ENCODE results near the gene ALG12.
A peak's percentile ranks its signal among the peaks of the same experiment; 100 is the strongest.

Gene ALG12

GRCh38 chr22:49865156-49865555, 53.1 kb downstream of the ALG12 start:
- TF ChIP-seq MYC (IDR thresholded peaks at IDR 0.05; ENCODE audit: low read depth, low read length) (no peak), POLR2A (IDR thresholded peaks at IDR 0.05; ENCODE audit: extremely low read depth, insufficient read length) (no peak), CTCF (IDR thresholded peaks at IDR 0.05; ENCODE audit: low read depth, low read length) (no peak)
- TF ChIP-seq, protein P1, sequence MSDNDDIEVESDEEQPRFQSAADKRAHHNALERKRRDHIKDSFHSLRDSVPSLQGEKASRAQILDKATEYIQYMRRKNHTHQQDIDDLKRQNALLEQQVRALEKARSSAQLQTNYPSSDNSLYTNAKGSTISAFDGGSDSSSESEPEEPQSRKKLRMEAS (IDR thresholded peaks at IDR 0.05; ENCODE audit: low read depth, low read length) = no peak
- H3K4me3 ChIP-seq (ENCODE audit: low read depth, low read length) = no peak overlapping the region
- DNase-seq (ENCODE audit: low read depth) = no peak

GRCh38 chr22:49863931-49864330, 54.3 kb downstream of the ALG12 start:
- TF ChIP-seq CTCF (IDR thresholded peaks at IDR 0.05; ENCODE audit: low read depth, low read length) (no peak), POLR2A (IDR thresholded peaks at IDR 0.05; ENCODE audit: extremely low read depth, insufficient read length) (no peak), MYC (IDR thresholded peaks at IDR 0.05; ENCODE audit: low read depth, low read length) (no peak)
- TF ChIP-seq, protein P1 (IDR thresholded peaks at IDR 0.05; ENCODE audit: low read depth, low read length) = no peak
- H3K4me3 ChIP-seq (ENCODE audit: low read depth, low read length) = no peak overlapping the region

DNA sequence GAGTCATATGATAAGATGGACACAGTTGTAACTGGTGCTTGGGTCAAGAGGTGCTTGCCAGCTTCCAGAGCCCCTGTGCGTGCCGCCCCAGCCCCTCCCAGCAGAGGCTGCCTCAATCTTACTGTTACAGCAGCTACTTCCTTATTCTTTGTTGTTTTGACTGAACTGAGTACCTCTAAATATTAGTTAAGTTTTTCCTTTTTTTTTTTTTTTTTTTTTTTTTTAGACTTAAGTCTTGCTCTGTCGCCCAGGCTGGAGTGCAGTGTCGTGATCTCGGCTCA, 55.8 kb downstream of the ALG12 start:
- peak; percentile 57 for DNase-seq (ENCODE audit: low read depth)
- H3K4me3 ChIP-seq (ENCODE audit: low read depth, low read length) = no peak overlapping the region
- no peak for TF ChIP-seq MYC (IDR thresholded peaks at IDR 0.05; ENCODE audit: low read depth, low read length)
- no peak for TF ChIP-seq POLR2A (IDR thresholded peaks at IDR 0.05; ENCODE audit: extremely low read depth, insufficient read length)
- TF ChIP-seq, protein P1 (IDR thresholded peaks at IDR 0.05; ENCODE audit: low read depth, low read length) = no peak
- no peak for TF ChIP-seq CTCF (IDR thresholded peaks at IDR 0.05; ENCODE audit: low read depth, low read length)

More at GRCh38 chr22:49863931-49864330, 54.3 kb downstream of the ALG12 start:
- no peak for DNase-seq (ENCODE audit: low read depth)

DNA sequence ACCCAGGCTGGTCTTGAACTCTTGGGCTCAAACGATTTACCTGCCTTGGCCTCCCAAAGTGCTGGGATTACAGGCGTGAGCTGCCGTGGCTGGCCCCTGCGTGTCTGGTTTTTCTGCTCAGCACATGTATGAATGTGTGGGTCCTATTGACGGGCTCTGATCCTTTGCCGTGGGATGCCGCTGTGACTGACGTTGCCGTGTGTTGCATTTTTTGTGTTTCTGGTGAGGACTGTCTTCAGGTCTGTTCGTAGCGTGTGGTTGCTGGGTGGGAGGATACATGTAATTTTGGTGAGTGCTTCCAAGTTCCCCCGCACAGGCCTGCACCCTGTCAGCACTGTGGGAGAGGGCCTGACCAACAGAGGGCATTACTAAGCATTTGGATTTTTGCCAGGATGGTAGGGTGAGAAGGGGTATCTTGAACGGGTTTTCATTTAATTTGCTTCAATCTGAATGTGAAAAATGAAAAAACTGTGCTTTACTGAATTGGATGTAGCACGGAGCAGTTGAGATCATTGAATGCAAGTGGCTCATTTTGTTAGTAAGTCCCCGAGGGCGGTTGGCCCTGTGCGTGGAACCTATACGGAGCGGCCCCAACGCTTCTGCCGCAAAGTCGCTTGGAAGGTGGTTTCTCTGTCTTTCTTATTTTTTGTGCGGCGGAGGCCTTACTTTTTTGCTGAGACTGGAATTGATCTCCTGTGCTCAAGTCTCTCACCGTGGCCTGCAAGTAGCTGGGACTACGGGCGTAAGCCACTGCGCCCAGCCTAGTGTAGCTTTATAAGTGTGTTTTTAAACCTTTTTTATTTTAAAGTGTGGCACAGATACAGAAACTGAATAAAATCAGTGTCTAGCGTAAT, 56.4 kb downstream of the ALG12 start:
- no peak overlapping the region for H3K4me3 ChIP-seq (ENCODE audit: low read depth, low read length)
- peak; percentile 84 for DNase-seq (ENCODE audit: low read depth)
- TF ChIP-seq MYC (IDR thresholded peaks at IDR 0.05; ENCODE audit: low read depth, low read length) (no peak), CTCF (IDR thresholded peaks at IDR 0.05; ENCODE audit: low read depth, low read length) (peak; percentile 39)

GRCh38 chr22:49858827-49859226, 59.4 kb downstream of the ALG12 start:
- no peak for DNase-seq (ENCODE audit: low read depth)
- TF ChIP-seq CTCF (IDR thresholded peaks at IDR 0.05; ENCODE audit: low read depth, low read length) (no peak), MYC (IDR thresholded peaks at IDR 0.05; ENCODE audit: low read depth, low read length) (no peak), POLR2A (IDR thresholded peaks at IDR 0.05; ENCODE audit: extremely low read depth, insufficient read length) (no peak)
- TF ChIP-seq, protein P1 (IDR thresholded peaks at IDR 0.05; ENCODE audit: low read depth, low read length) = no peak
- H3K4me3 ChIP-seq (ENCODE audit: low read depth, low read length) = no peak overlapping the region

All from NB4 (cell line).